CD4-positive, alpha-beta T cell (primary cell): ENCODE results near the gene TNS4. TPM values are rescaled to one million over a fixed set of nuclear protein-coding genes. Genes with fewer than 3 reads are reported as not detected.

Source experiments
- ATAC-seq: fragments of 200-7000 bp; cut with Tn5 transposase; one replicate; pipeline ENCODE4 v1.10.0; 2022; ENCODE audit warnings: mild to moderate bottlenecking; ENCODE audit not compliant: poor library complexity
- CTCF ChIA-PET: fragments of 350-600 bp; sonication (Branson Sonifier 250); formaldehyde crosslinking; loops from one replicate; lab custom pipeline; 2021; ENCODE audit warnings: antibody characterized with exemption, inconsistent platforms; lab: Charles Lee
- POLR2A ChIA-PET: fragments of 350-600 bp; sonication (Branson Sonifier 250); formaldehyde crosslinking; loops from one replicate; lab custom pipeline; 2021; ENCODE audit warnings: antibody characterized with exemption, inconsistent platforms; lab: Charles Lee
- DNase-seq, 14 experiments: peaks; one replicate each; pipeline ENCODE4 v3.0.0-alpha.2; 2013 to 2020; ENCODE audit warnings: mixed read lengths in 2 of 14
- H3K27ac ChIP-seq, 2 donors: one replicate each; pipeline versions ENCODE4 v1.5.1 to v1.7.0; 2013; ENCODE audit warnings: low read length in 2 of 2, low read depth in 1 of 2, mild to moderate bottlenecking in 1 of 2
- H3K27me3 ChIP-seq, 2 experiments: 1 replicate in 1 of 2; 2 replicates in 1 of 2; pipeline versions ENCODE4 v1.6.1 to v1.7.0; 2013; ENCODE audit warnings: low read length in 2 of 2, control low read depth in 1 of 2, mild to moderate bottlenecking in 1 of 2, moderate library complexity in 1 of 2; ENCODE audit not compliant: insufficient read depth in 2 of 2, control insufficient read depth in 1 of 2
- H3K36me3 ChIP-seq: one replicate; pipeline ENCODE4 v1.6.1; 2013; ENCODE audit warnings: low read length, control low read depth; ENCODE audit not compliant: insufficient read depth
- H3K4me1 ChIP-seq: one replicate; pipeline ENCODE4 v1.6.1; 2013; ENCODE audit warnings: low read length, control low read depth; ENCODE audit not compliant: insufficient read depth
- H3K4me3 ChIP-seq: one replicate; pipeline ENCODE4 v1.5.1; 2013; ENCODE audit warnings: mild to moderate bottlenecking, low read length, moderate library complexity
- H3K9me3 ChIP-seq, 2 experiments: 1 replicate in 1 of 2; 2 replicates in 1 of 2; pipeline versions ENCODE4 v1.6.1 to v1.7.0; 2013; ENCODE audit warnings: low read length in 2 of 2, mild to moderate bottlenecking in 2 of 2, control low read depth in 1 of 2, moderate library complexity in 1 of 2; ENCODE audit not compliant: control insufficient read depth in 1 of 2, insufficient read depth in 1 of 2
- H3K27ac Mint-ChIP-seq: one replicate; pipeline ENCODE4 v1.8.0; 2020; ENCODE audit warnings: mixed read lengths
- H3K27me3 Mint-ChIP-seq: one replicate; pipeline ENCODE4 v1.8.0; 2021; ENCODE audit warnings: mixed read lengths
- H3K36me3 Mint-ChIP-seq: one replicate; pipeline ENCODE4 v1.8.0; 2021; ENCODE audit warnings: low read depth, mixed read lengths
- H3K4me1 Mint-ChIP-seq: one replicate; pipeline ENCODE4 v1.8.0; 2021; ENCODE audit warnings: low read depth, mixed read lengths
- H3K4me3 Mint-ChIP-seq: one replicate; pipeline ENCODE4 v1.8.0; 2020; ENCODE audit warnings: mild to moderate bottlenecking, mixed read lengths
- H3K9me3 Mint-ChIP-seq: one replicate; pipeline ENCODE4 v1.8.0; 2020; ENCODE audit warnings: mixed read lengths
- intact Hi-C, 2 experiments: fragments of 100-400 bp; cut with DNase I in 1 of 2; cut with micrococcal nuclease in 1 of 2; formaldehyde crosslinking; loops; one replicate each; pipeline versions ENCODE4 v1.15.1 to v1.9.0; 2023 to 2025; cut with DNase I, micrococcal nuclease
- total RNA-seq, 174 experiments: library from RNA in 2 of 174; stranded (reverse) in 2 of 174; gene quantifications; one replicate each; pipeline ENCODE4 v1.2.3 and lab custom pipeline; 2021 to 2026
- TF ChIP-seq, protein P1 (sequence below): fragments of 200-600 bp; IDR thresholded peaks from one replicate; pipeline ENCODE4 v1.8.0; 2022; ENCODE audit warnings: antibody characterized with exemption, mild to moderate bottlenecking

Gene TNS4
- total RNA-seq, 2 experiments from 2014 or later, result 3.0 to 4.2 TPM

DNA sequence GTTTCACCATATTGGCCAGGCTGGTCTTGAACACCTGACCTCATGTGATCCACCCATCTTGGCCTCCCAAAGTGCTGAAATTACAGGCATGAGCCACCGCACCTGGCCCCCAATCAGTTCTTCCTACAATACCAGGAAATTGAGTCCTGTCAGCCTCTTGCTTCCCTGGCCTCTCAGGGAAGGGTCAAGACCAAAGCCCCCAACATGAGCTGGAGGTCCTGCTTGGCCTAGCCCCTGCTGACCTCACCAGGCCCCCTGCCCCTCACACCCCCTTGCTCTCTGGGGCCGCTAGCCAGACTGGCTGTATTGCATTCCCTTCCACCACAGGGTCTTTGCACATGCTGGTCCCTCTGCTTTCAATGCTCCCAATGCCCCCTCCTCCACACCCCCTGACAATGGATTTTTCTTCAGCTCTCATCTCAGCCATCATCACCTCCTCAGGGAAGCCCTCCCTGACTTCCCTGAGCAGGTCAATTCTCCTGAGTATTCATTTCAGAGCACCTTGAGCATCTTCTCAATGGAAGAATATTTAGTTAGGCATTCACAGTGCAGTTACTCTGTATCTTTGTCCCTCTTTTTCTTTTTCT, 34.0 kb downstream of the TNS4 start:
- Mint-ChIP-seq H3K4me1 (no peaks in the 10 kb centered on the region), H3K27me3 (no peaks in the 10 kb centered on the region), H3K36me3 (no peaks in the 10 kb centered on the region), H3K9me3 (no peaks in the 10 kb centered on the region), H3K27ac (no peak overlapping the region), H3K4me3 (no peak overlapping the region)
- DNase-seq (no peak), ATAC-seq (no peak)
- Histone ChIP-seq H3K27me3 (no peaks in the 10 kb centered on the region), H3K4me1 (peaks cover 2% of the 10 kb centered on the region), H3K9me3 (no peaks in the 10 kb centered on the region), H3K4me3 (no peak overlapping the region), H3K27ac (no peak overlapping the region), H3K36me3 (no peaks in the 10 kb centered on the region)
- TF ChIP-seq, protein P1, sequence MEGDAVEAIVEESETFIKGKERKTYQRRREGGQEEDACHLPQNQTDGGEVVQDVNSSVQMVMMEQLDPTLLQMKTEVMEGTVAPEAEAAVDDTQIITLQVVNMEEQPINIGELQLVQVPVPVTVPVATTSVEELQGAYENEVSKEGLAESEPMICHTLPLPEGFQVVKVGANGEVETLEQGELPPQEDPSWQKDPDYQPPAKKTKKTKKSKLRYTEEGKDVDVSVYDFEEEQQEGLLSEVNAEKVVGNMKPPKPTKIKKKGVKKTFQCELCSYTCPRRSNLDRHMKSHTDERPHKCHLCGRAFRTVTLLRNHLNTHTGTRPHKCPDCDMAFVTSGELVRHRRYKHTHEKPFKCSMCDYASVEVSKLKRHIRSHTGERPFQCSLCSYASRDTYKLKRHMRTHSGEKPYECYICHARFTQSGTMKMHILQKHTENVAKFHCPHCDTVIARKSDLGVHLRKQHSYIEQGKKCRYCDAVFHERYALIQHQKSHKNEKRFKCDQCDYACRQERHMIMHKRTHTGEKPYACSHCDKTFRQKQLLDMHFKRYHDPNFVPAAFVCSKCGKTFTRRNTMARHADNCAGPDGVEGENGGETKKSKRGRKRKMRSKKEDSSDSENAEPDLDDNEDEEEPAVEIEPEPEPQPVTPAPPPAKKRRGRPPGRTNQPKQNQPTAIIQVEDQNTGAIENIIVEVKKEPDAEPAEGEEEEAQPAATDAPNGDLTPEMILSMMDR, result no peak
- POLR2A ChIA-PET, result interaction anchor here (0.9 kb wide), 1 partner anchor 87 kb away, joined by 3 read pairs; no protein-coding TSS in a partner anchor
- intact Hi-C loops, result no loop called here
- CTCF ChIA-PET, result no interaction called here

DNA sequence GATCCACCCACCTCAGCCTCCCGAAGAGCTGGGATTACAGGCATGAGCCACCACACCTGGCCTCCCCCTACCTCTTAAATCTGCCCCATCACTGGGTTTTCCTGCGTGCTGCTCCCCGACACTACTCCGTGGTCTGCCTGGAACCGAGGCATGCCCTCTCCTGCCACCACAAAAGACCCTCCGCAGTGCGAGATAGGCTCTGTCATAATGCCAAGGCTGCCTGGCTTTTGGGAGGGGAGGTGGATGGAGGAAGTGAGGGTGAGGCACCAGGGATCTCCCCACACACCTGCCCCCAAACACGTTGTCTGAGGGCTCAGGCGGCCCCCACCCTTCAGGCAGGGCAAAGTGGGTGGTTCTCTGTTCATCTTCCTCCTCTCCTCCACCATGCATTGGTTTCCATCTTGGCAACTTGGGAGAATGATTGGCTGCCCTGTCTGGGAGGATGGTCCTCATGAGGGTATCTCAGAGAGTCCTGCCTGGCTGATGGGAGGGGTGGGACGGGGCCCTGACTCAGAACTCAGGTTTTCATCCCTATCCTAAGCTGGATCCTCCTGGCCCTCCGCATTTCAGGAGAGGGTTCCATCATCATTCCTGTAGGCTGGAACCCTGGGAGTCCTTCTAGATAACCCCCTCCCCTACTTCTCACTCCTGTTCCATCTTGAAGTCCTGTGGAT, 35.0 kb downstream of the TNS4 start:
- Mint-ChIP-seq H3K4me1 (no peaks in the 10 kb centered on the region), H3K4me3 (no peak overlapping the region), H3K27ac (no peak overlapping the region), H3K36me3 (no peaks in the 10 kb centered on the region), H3K9me3 (no peaks in the 10 kb centered on the region), H3K27me3 (no peaks in the 10 kb centered on the region)
- ATAC-seq, result no peak
- intact Hi-C loops, result no loop called here
- no peaks in the 10 kb centered on the region for H3K27me3 ChIP-seq
- no peaks in the 10 kb centered on the region for H3K9me3 ChIP-seq
- ChIA-PET POLR2A (no interaction called here), CTCF (no interaction called here)
- H3K4me1 ChIP-seq, result peaks cover 2% of the 10 kb centered on the region
- TF ChIP-seq, protein P1, result no peak
- H3K36me3 ChIP-seq, result no peaks in the 10 kb centered on the region
- H3K4me3 ChIP-seq, result no peak overlapping the region
- DNase-seq, result no peak
- no peak overlapping the region for H3K27ac ChIP-seq

DNA sequence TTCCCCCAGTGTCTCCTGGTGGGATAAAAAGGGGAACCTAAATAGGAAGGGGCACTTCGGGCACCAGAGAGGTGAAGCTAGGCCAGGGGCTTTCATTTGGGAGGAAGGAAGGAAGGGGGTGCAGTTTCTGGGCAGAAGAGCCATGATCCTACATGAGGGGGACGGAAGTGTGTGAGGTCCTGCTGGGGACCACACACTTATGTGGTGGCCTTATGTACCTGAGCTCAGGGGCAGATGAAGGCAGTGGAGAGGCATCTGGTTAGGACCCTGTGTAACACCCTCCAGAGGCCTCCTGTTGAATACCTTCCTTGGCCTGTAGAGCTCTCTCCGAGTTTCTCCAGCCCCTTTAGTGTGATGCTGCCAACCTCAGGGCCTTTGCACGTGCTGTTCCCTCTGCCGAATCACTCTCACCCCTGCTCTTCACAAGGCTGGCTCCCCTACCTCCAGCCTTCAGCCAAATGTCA, 37.0 kb downstream of the TNS4 start:
- CTCF ChIA-PET, result interaction anchor here (1.4 kb wide), 1 partner anchor 11 kb away, joined by 4 read pairs; no protein-coding TSS in a partner anchor
- ATAC-seq, result no peak
- H3K27ac Mint-ChIP-seq, result no peak overlapping the region

More for the DNA sequence above, 37.0 kb downstream of the TNS4 start:
- H3K4me3 Mint-ChIP-seq, result no peak overlapping the region
- no peak overlapping the region for H3K27ac ChIP-seq
- H3K4me1 ChIP-seq, result no peaks in the 10 kb centered on the region
- no peak overlapping the region for H3K4me3 ChIP-seq
- no peaks in the 10 kb centered on the region for H3K9me3 ChIP-seq
- H3K36me3 ChIP-seq, result no peaks in the 10 kb centered on the region
- TF ChIP-seq, protein P1, result no peak
- DNase-seq, result no peak
- no peaks in the 10 kb centered on the region for H3K9me3 Mint-ChIP-seq
- no peaks in the 10 kb centered on the region for H3K4me1 Mint-ChIP-seq
- H3K36me3 Mint-ChIP-seq, result no peaks in the 10 kb centered on the region
- intact Hi-C loops, result no loop called here
- POLR2A ChIA-PET, result interaction anchor here (1.1 kb wide), 1 partner anchor 147 kb away, joined by 3 read pairs; no protein-coding TSS in a partner anchor
- no peaks in the 10 kb centered on the region for H3K27me3 ChIP-seq
- H3K27me3 Mint-ChIP-seq, result no peaks in the 10 kb centered on the region
